ENCODE measurements around the gene MRPL54. TPM values are rescaled to one million over a fixed set of nuclear protein-coding genes. Genes with fewer than 3 reads are reported as not detected.

The MRPL54 gene
- total RNA-seq, result 10 to 100 TPM; 54.1 to 60.5 (median 55.5) TPM
- total RNA-seq (2013), result 53.3 TPM

DNA sequence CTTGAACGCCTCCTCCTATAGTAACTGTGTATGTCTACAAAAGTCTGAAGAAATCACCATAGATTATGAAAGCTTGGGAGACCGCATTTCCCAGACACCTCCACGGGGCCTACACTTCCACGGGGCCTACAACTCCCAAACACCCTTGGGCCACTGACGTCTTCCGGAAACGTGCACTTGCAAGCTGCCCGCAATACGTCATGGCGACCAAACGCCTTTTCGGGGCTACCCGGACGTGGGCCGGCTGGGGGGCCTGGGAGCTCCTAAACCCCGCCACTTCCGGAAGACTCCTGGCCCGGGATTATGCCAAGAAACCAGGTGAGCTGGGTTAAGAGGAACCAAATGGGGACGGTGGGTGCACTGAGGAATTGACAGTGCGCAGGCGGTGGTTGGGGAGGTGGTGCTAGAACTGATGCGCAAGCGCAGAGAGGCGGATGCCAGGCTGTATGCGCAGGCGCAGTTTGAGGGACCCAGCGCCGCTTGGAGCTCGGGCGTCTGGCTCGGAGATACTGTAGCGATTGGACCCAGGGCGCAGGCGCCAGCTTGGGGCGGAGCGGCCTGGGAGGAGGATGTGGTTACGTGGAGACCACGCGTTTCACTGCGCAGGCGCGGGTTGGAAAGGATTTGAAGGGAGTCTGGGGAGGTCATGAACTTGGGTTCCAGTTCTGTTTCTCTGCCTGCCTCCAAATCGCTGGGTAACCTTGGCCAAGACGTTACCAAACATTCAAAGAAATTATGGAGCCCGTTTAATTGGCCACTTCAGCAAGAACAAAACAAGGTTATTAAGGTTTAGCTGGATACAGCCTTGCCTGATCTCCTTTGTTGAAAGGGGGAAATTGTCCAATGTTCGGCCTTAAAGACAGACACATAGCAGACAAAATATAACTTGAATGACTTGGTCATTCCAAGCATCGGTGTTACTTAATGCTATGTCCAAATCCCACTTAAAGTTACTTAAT lies at the start of gene MRPL54:
Gene MRPL54, plus strand, starts transcription at position 182 of the 959 bp plus-strand sequence. Its CDS starts 19 bp downstream, at position 201.
- TF ChIP-seq, protein P1, sequence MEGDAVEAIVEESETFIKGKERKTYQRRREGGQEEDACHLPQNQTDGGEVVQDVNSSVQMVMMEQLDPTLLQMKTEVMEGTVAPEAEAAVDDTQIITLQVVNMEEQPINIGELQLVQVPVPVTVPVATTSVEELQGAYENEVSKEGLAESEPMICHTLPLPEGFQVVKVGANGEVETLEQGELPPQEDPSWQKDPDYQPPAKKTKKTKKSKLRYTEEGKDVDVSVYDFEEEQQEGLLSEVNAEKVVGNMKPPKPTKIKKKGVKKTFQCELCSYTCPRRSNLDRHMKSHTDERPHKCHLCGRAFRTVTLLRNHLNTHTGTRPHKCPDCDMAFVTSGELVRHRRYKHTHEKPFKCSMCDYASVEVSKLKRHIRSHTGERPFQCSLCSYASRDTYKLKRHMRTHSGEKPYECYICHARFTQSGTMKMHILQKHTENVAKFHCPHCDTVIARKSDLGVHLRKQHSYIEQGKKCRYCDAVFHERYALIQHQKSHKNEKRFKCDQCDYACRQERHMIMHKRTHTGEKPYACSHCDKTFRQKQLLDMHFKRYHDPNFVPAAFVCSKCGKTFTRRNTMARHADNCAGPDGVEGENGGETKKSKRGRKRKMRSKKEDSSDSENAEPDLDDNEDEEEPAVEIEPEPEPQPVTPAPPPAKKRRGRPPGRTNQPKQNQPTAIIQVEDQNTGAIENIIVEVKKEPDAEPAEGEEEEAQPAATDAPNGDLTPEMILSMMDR (IDR thresholded peaks at IDR 0.05), result no peak
- WGBS (ENCODE audit: insufficient coverage), result 4% methylated on average over 47 of the region's 47 CpGs
- no peaks in the 10 kb centered on the region for H3K27me3 ChIP-seq (ENCODE audit: control insufficient read depth, insufficient read depth, low read length)
- Mint-ChIP-seq H3K9me3 (no peaks in the 10 kb centered on the region), H3K4me1 (peaks cover 27 to 34% of the 10 kb centered on the region in 2 donors), H3K27me3 (ENCODE audit: low read depth in 2 of 2) (no peaks in the 10 kb centered on the region), H3K36me3 (no peaks in the 10 kb centered on the region), H3K27ac (peak within 1 kb of the TSS; percentile 99 to 100), H3K4me3 (peak within 1 kb of the TSS; percentile 96)
- H3K36me3 ChIP-seq (ENCODE audit: control insufficient read depth, insufficient read depth, low read length), result peaks cover 35% of the 10 kb centered on the region
- intact Hi-C loops (cut with micrococcal nuclease), result loop anchor here (1.0 to 2.0 kb wide), 3 partner anchors 50 to 728 kb away; no protein-coding TSS in a partner anchor
- peaks cover 41% of the 10 kb centered on the region for H3K4me1 ChIP-seq (ENCODE audit: control insufficient read depth, insufficient read depth, low read length)
- H3K4me3 ChIP-seq (ENCODE audit: low read length), result peak within 1 kb of the TSS; percentile 100
- no peaks in the 10 kb centered on the region for H3K9me3 ChIP-seq (ENCODE audit: control insufficient read depth, insufficient read depth, low read length)
- DNase-seq (peak; percentile 99 to 100), ATAC-seq (peak; percentile 78 to 91 (median 82))
- H3K27ac ChIP-seq (ENCODE audit: low read length), result peak within 1 kb of the TSS; percentile 97

DNA sequence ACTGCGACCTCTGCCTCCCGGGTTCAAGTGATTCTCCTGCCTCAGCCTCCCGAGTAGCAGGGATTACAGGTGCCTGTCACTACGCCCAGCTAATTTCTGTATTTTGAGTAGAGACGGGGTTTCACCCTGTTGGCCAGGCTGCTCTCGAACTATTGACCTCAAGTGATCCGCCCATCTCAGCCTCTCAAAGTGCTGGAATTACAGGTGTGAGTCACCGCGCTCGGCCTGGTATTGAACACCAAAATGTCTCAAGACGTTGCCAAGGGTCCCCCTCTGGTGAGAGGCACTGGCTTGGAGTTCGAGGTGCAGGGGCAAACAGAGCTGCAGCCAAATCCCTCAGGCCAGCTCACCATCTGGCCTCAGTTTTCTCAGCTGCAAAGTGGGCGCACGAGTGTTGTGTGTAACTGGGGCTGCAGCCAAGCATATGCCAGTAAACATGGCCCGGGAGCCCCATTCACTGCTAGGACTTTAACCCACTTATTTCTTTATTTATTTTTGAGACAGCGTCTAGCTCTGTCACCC lies 46.3 kb upstream of the MRPL54 start:
- no peak for DNase-seq
- no peak overlapping the region for H3K4me3 ChIP-seq (ENCODE audit: low read length)
- intact Hi-C loops (cut with micrococcal nuclease), result no loop called here
- H3K36me3 ChIP-seq (ENCODE audit: control insufficient read depth, insufficient read depth, low read length), result no peaks in the 10 kb centered on the region
- Mint-ChIP-seq H3K4me3 (no peak overlapping the region), H3K36me3 (no peaks in the 10 kb centered on the region), H3K27me3 (ENCODE audit: low read depth in 2 of 2) (peaks cover 0 to 12% of the 10 kb centered on the region in 2 donors), H3K4me1 (peaks cover 0 to 17% of the 10 kb centered on the region in 2 donors), H3K27ac (no peak overlapping the region), H3K9me3 (no peaks in the 10 kb centered on the region)
- WGBS (ENCODE audit: insufficient coverage), result 87% methylated on average over 16 of the region's 16 CpGs
- peaks cover 17% of the 10 kb centered on the region for H3K27me3 ChIP-seq (ENCODE audit: control insufficient read depth, insufficient read depth, low read length)
- ATAC-seq, result no peak
- H3K27ac ChIP-seq (ENCODE audit: low read length), result no peak overlapping the region
- peaks cover 8% of the 10 kb centered on the region for H3K4me1 ChIP-seq (ENCODE audit: control insufficient read depth, insufficient read depth, low read length)
- H3K9me3 ChIP-seq (ENCODE audit: control insufficient read depth, insufficient read depth, low read length), result no peaks in the 10 kb centered on the region
- TF ChIP-seq, protein P1 (IDR thresholded peaks at IDR 0.05), result no peak

DNA sequence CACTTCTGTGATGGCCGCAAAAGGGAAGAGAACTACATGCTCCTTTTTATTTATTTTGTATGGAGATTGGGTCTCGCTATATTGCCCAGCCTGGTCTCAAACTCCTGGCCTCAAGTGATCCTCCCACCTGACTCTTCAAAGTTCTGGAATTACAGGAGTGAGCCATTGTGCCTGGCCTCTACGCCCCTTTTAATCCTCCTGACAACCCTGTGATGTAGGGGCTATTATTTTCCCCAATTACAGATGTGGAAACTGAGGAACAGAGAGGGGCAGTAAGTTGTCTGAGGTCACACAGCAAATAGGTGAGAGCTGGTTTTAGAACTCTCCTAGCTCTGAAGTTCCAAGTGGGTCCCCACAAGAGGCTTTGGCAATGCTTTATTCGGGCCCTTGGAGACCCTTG lies 42.6 kb upstream of the MRPL54 start:
- TF ChIP-seq, protein P1 (IDR thresholded peaks at IDR 0.05), result no peak
- no peak for ATAC-seq
- intact Hi-C loops (cut with micrococcal nuclease), result loop anchor here (5.0 kb wide), 1 partner anchor 102 kb away; no protein-coding TSS in a partner anchor
- H3K27me3 ChIP-seq (ENCODE audit: control insufficient read depth, insufficient read depth, low read length), result peaks cover 29% of the 10 kb centered on the region
- DNase-seq, result no peak
- Mint-ChIP-seq H3K36me3 (no peaks in the 10 kb centered on the region), H3K27ac (no peak overlapping the region), H3K27me3 (ENCODE audit: low read depth in 2 of 2) (peaks cover 0 to 23% of the 10 kb centered on the region in 2 donors), H3K4me1 (peaks cover 0 to 16% of the 10 kb centered on the region in 2 donors), H3K9me3 (no peaks in the 10 kb centered on the region), H3K4me3 (no peak overlapping the region)
- 95% methylated on average over 2 of the region's 4 CpGs for WGBS (ENCODE audit: insufficient coverage)
- no peaks in the 10 kb centered on the region for H3K9me3 ChIP-seq (ENCODE audit: control insufficient read depth, insufficient read depth, low read length)
- no peak overlapping the region for H3K4me3 ChIP-seq (ENCODE audit: low read length)
- H3K36me3 ChIP-seq (ENCODE audit: control insufficient read depth, insufficient read depth, low read length), result no peaks in the 10 kb centered on the region
- no peak overlapping the region for H3K27ac ChIP-seq (ENCODE audit: low read length)
- H3K4me1 ChIP-seq (ENCODE audit: control insufficient read depth, insufficient read depth, low read length), result peaks cover 19% of the 10 kb centered on the region
